GM20000 (cell line): ENCODE results near the gene MAP3K5.

Source experiments
- DNase-seq: peaks from one replicate; pipeline ENCODE4 v3.0.0; 2012; ENCODE audit warnings: low spot score
- TF ChIP-seq, protein P1 (sequence below): IDR thresholded peaks from 2 replicates; pipeline ENCODE4 v1.5.1; 2012; ENCODE audit warnings: mild to moderate bottlenecking, control low read depth; ENCODE audit errors: extremely low read depth, missing control alignments

Gene MAP3K5

GRCh38 chr6:136640132-136640915 is 152.0 kb downstream of the MAP3K5 start:
- TF ChIP-seq, protein P1, sequence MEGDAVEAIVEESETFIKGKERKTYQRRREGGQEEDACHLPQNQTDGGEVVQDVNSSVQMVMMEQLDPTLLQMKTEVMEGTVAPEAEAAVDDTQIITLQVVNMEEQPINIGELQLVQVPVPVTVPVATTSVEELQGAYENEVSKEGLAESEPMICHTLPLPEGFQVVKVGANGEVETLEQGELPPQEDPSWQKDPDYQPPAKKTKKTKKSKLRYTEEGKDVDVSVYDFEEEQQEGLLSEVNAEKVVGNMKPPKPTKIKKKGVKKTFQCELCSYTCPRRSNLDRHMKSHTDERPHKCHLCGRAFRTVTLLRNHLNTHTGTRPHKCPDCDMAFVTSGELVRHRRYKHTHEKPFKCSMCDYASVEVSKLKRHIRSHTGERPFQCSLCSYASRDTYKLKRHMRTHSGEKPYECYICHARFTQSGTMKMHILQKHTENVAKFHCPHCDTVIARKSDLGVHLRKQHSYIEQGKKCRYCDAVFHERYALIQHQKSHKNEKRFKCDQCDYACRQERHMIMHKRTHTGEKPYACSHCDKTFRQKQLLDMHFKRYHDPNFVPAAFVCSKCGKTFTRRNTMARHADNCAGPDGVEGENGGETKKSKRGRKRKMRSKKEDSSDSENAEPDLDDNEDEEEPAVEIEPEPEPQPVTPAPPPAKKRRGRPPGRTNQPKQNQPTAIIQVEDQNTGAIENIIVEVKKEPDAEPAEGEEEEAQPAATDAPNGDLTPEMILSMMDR = no peak
- DNase-seq = no peak

GRCh38 chr6:136639702-136640101 is 152.6 kb downstream of the MAP3K5 start:
- TF ChIP-seq, protein P1 = no peak
- no peak for DNase-seq

DNA sequence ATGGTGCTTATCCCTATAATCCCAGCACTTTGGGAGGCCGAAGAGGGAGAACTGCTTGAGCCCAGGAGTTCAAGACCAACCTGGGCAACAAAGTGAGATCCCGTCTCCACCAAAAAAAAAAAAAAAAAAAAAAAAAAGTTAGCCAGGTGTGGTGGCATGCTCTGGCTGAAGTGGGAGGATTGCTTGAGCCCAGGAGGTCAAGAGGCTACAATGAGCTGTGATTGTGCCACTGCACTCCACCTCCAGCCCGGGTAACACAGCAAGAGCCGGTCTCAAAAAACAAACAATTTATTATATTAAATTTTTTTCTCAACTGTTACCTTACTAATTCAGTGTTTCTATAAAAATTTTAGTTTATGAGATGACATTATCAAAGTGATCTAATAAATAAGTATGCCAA is 156.7 kb downstream of the MAP3K5 start:
- TF ChIP-seq, protein P1 = no peak

GRCh38 chr6:136633355-136633754 is 158.9 kb downstream of the MAP3K5 start:
- TF ChIP-seq, protein P1 = no peak

More for the DNA sequence above, 156.7 kb downstream of the MAP3K5 start:
- DNase-seq = no peak

GRCh38 chr6:136628996-136629395 is 163.3 kb downstream of the MAP3K5 start:
- TF ChIP-seq, protein P1 = no peak
- DNase-seq = no peak

More at GRCh38 chr6:136633355-136633754, 158.9 kb downstream of the MAP3K5 start:
- no peak for DNase-seq

DNA sequence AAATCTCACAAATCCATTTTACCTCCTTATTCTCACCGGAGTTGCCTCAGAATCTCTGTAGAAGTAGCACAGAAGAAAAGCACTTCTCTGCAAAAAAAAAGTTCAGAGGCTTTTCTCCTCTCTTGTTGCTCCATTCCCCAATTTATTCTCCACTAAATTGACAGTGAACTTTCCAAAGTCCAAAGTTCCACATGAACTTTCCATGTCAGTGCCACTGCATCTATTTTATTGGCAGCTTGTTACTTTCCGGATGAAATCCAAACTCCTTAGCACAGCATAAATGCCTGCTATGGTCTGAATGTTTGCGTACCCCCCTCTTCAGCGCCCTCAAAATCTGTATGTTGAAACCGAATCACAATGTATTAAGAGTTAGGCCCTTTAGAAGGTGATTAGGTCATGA is 165.1 kb downstream of the MAP3K5 start:
- TF ChIP-seq, protein P1 = no peak
- no peak for DNase-seq

DNA sequence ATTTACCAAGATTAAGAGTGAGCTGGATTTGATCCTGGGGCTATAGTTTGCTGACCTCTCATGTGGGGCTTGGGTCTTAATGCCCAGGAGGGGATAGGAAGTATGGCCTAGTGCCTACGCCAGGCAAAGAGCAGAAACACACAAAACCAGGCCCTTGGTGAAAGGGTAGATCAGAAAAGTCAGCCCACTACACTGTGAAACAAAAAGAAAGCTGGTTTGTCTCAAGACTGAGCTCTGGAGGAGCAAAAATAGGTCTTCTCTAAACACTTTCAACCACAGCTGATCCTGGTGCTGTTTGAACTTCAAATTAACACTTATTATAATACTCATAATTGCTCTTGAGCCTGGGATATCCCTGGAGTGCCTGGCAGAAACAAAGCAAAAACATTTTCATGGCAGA is 167.0 kb downstream of the MAP3K5 start:
- TF ChIP-seq, protein P1 = no peak
- DNase-seq = no peak
